ENCODE data around the gene ACTN4.

- TF ChIP-seq CTCF (conservative IDR thresholded peaks at IDR 0.05), result no peak
- TF ChIP-seq ZFX (IDR thresholded peaks at IDR 0.05), result no peak
Measured at GRCh38 chr19:38740932-38741331, 93.5 kb downstream of the ACTN4 start.

All from C4-2B (cell line).